ENCODE results near the gene WNT3.
A peak's percentile ranks its signal among the peaks of the same experiment; 100 is the strongest.

Gene WNT3

GRCh38 chr17:46789610-46790009 lies 28.9 kb downstream of the WNT3 start:
- DNase-seq (ENCODE audit: insufficient read length, low spot score) (no peak), FAIRE-seq (no peak)

GRCh38 chr17:46788796-46789195 lies 29.7 kb downstream of the WNT3 start:
- no peak for FAIRE-seq
- DNase-seq (ENCODE audit: insufficient read length, low spot score): no peak

- FAIRE-seq: no peak
- no peak for DNase-seq (ENCODE audit: insufficient read length, low spot score)
These were observed 30.2 kb downstream of the WNT3 start for GRCh38 chr17:46788300-46788699.

- DNase-seq (ENCODE audit: insufficient read length, low spot score): no peak
- FAIRE-seq: no peak
These were observed 31.0 kb downstream of the WNT3 start for GRCh38 chr17:46787478-46787877.

GRCh38 chr17:46785696-46786095 lies 32.8 kb downstream of the WNT3 start:
- FAIRE-seq (no peak), DNase-seq (ENCODE audit: insufficient read length, low spot score) (no peak)

- DNase-seq (ENCODE audit: insufficient read length, low spot score) (no peak), FAIRE-seq (no peak)
These were observed 35.4 kb downstream of the WNT3 start for GRCh38 chr17:46783031-46783593.

- FAIRE-seq (no peak), DNase-seq (ENCODE audit: insufficient read length, low spot score) (peak; percentile 41)
These were observed 36.1 kb downstream of the WNT3 start for GRCh38 chr17:46782250-46782953.

GRCh38 chr17:46780003-46780373 lies 38.5 kb downstream of the WNT3 start:
- no peak for DNase-seq (ENCODE audit: insufficient read length, low spot score)

GRCh38 chr17:46777943-46778915 lies 40.3 kb downstream of the WNT3 start:
- DNase-seq (ENCODE audit: insufficient read length, low spot score) (no peak), FAIRE-seq (no peak)

More at GRCh38 chr17:46780003-46780373, 38.5 kb downstream of the WNT3 start:
- FAIRE-seq: no peak

- DNase-seq (ENCODE audit: insufficient read length, low spot score) (no peak), FAIRE-seq (no peak)
These were observed 42.0 kb downstream of the WNT3 start for GRCh38 chr17:46776298-46777005.

GRCh38 chr17:46774108-46774737 lies 44.3 kb downstream of the WNT3 start:
- DNase-seq (ENCODE audit: insufficient read length, low spot score): no peak
- FAIRE-seq: no peak

GRCh38 chr17:46773676-46774075 lies 44.8 kb downstream of the WNT3 start:
- FAIRE-seq (no peak), DNase-seq (ENCODE audit: insufficient read length, low spot score) (no peak)

GRCh38 chr17:46773221-46773605 lies 45.3 kb downstream of the WNT3 start:
- FAIRE-seq: no peak
- DNase-seq (ENCODE audit: insufficient read length, low spot score): no peak

GRCh38 chr17:46772475-46773220 lies 45.8 kb downstream of the WNT3 start:
- FAIRE-seq: no peak
- no peak for DNase-seq (ENCODE audit: insufficient read length, low spot score)

GRCh38 chr17:46771561-46772474 lies 46.7 kb downstream of the WNT3 start:
- DNase-seq (ENCODE audit: insufficient read length, low spot score) (peak; percentile 49), FAIRE-seq (no peak)

- no peak for FAIRE-seq
These were observed 47.5 kb downstream of the WNT3 start for GRCh38 chr17:46770818-46771560.

GRCh38 chr17:46770439-46770817 lies 48.1 kb downstream of the WNT3 start:
- FAIRE-seq (no peak), DNase-seq (ENCODE audit: insufficient read length, low spot score) (no peak)

More at GRCh38 chr17:46770818-46771560, 47.5 kb downstream of the WNT3 start:
- DNase-seq (ENCODE audit: insufficient read length, low spot score): peak; percentile 46
